Measurements from ENCODE around the gene NPHP1.
"Not testable (repeated sequence)": the region's sequence is repeated elsewhere in the genome, so short reads cannot be mapped to it uniquely, and the experiment has no call there.

NPHP1 gene

GRCh38 chr2:110103061-110103961 is 101.5 kb downstream of the NPHP1 start:
- DNase-seq (ENCODE audit: low spot score): no peak

GRCh38 chr2:110101901-110102803 is 102.7 kb downstream of the NPHP1 start:
- DNase-seq (ENCODE audit: low spot score): no peak

GRCh38 chr2:110101280-110101844 is 103.5 kb downstream of the NPHP1 start:
- peak; percentile 46 for DNase-seq (ENCODE audit: low spot score)

GRCh38 chr2:110100880-110101279 is 103.9 kb downstream of the NPHP1 start:
- not testable (repeated sequence) for DNase-seq (ENCODE audit: low spot score)

DNA sequence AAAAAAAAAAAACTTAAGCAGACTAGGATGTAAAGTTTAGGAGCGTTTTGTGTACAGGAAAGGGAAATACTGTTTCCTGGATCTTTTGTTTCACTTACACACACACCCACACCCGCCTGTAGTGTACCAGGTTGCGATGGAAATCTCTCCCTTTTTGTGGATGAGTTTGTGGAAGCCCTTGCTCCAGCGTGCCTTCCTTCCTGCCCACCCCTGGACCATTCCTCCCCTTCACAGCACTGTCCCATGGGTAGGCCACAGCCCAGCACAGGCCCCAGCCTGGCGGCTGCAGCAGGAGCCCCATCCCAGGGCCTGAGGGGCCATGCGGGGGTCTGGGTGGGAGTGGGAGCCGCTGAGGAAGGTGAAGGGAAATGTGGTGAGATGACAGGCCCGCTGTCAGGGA is 104.3 kb downstream of the NPHP1 start:
- DNase-seq (ENCODE audit: low spot score): no peak

GRCh38 chr2:110099471-110100225 is 105.2 kb downstream of the NPHP1 start:
- no peak for DNase-seq (ENCODE audit: low spot score)

- no peak for DNase-seq (ENCODE audit: low spot score)
Observed at GRCh38 chr2:110099038-110099425, 105.8 kb downstream of the NPHP1 start.

GRCh38 chr2:110097506-110098220 is 107.2 kb downstream of the NPHP1 start:
- no peak for DNase-seq (ENCODE audit: low spot score)

- DNase-seq (ENCODE audit: low spot score): no peak
Observed at GRCh38 chr2:110095994-110096633, 108.7 kb downstream of the NPHP1 start.

GRCh38 chr2:110094884-110095534 is 109.8 kb downstream of the NPHP1 start:
- DNase-seq (ENCODE audit: low spot score): not testable (repeated sequence)

GRCh38 chr2:110093924-110094323 is 110.9 kb downstream of the NPHP1 start:
- DNase-seq (ENCODE audit: low spot score): not testable (repeated sequence)

DNA sequence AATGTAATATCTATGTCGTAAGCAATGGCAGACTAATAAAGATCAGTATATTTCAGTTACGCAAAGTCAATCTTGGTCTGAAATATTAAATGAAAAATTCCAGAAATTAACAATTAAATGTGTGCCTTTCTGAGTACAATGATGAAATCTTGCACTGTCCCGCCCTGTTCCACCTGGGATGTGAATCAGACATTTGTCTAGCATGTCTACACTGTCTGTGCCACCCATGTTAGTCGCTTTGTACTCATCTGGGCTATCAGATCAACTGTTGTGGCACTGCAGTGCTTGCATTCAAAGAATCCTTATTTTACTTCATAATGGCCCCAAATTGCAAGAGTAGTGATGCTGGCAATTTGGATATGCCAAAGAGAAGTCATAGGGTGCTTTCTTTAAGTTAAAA is 114.6 kb downstream of the NPHP1 start:
- not testable (repeated sequence) for DNase-seq (ENCODE audit: low spot score)

DNA sequence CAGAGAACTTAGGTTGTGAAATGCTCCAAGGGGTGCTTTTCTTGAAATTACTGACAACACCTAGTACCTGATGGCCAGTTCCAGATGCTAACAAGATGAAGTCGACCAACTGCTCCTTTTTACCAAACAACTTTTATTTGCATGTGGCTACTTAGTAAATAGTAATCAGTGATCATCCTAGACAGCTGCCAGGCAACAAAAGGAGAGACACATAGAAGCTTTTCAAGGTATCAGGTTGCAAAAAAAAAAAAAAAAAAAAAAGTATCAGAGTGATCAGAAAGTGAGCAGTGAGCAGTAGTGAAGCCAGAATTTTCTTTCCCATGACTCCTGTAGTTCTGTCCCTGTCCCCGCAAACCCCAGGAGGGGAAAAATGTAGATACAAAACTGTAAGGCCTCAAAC is 121.1 kb downstream of the NPHP1 start:
- not testable (repeated sequence) for DNase-seq (ENCODE audit: low spot score)

DNA sequence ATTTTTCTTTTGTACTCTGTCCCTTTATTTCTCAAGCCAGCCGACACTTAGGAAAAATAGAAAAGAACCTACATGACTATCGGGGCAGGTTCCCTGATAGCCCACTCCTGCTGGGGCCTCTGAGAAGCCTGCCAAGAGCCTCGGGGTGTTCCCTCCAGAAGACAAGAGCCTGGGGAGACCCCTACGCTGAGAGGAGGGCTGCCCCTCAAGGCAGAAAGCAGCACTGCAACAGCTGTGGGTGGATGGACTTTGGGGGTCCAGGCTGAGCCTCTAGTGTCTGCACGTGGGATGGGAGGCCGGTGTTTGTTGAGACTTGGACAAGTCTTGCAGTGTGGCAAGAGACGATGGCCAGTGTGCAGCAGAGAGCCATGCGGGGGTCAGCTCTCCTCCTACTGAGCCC is 121.7 kb downstream of the NPHP1 start:
- DNase-seq (ENCODE audit: low spot score): not testable (repeated sequence)

GRCh38 chr2:110078104-110078503 is 126.7 kb downstream of the NPHP1 start:
- DNase-seq (ENCODE audit: low spot score): not testable (repeated sequence)

GRCh38 chr2:110075896-110076295 is 128.9 kb downstream of the NPHP1 start:
- DNase-seq (ENCODE audit: low spot score): not testable (repeated sequence)

Data from putamen (tissue), 1 donor.